ENCODE measurements around the gene GSTA3. TPM values are rescaled to one million over a fixed set of nuclear protein-coding genes. Genes with fewer than 3 reads are reported as not detected.
"Not testable (repeated sequence)": the region's sequence is repeated elsewhere in the genome, so short reads cannot be mapped to it uniquely, and the experiment has no call there.

GSTA3 gene
- total RNA-seq, 3 donors from 2014 or later, result not detected

- Histone ChIP-seq H3K9me3 (no peaks in the 10 kb centered on the region), H3K4me1 (ENCODE audit: low read depth) (no peaks in the 10 kb centered on the region), H3K36me3 (ENCODE audit: low read depth) (no peaks in the 10 kb centered on the region), H3K4me3 (no peak overlapping the region)
- intact Hi-C loops (cut with DNase I, micrococcal nuclease), result no loop called here
- TF ChIP-seq CTCF (IDR thresholded peaks at IDR 0.05), result no peak
- ATAC-seq (no peak), DNase-seq (no peak)
Observed at GRCh38 chr6:52858416-52858815, 51.1 kb downstream of the GSTA3 start.

GRCh38 chr6:52856137-52856536, 53.4 kb downstream of the GSTA3 start:
- H3K4me3 ChIP-seq; ATAC-seq; intact Hi-C loops (cut with DNase I, micrococcal nuclease); H3K4me1 ChIP-seq (ENCODE audit: low read depth); H3K9me3 ChIP-seq; H3K36me3 ChIP-seq (ENCODE audit: low read depth): not testable (repeated sequence)
- DNase-seq, result peak in 2 of 3 donors; percentile 38 to 46

- H3K36me3 ChIP-seq (ENCODE audit: low read depth), result no peaks in the 10 kb centered on the region
Observed at GRCh38 chr6:52849137-52849536, 60.4 kb downstream of the GSTA3 start.

More at GRCh38 chr6:52849137-52849536, 60.4 kb downstream of the GSTA3 start:
- H3K9me3 ChIP-seq, result no peaks in the 10 kb centered on the region
- ATAC-seq, result no peak
- no peak overlapping the region for H3K4me3 ChIP-seq
- no peaks in the 10 kb centered on the region for H3K4me1 ChIP-seq (ENCODE audit: low read depth)
- DNase-seq, result no peak
- no peak for TF ChIP-seq CTCF (IDR thresholded peaks at IDR 0.05)
- intact Hi-C loops (cut with DNase I, micrococcal nuclease), result no loop called here

Other genes starting within 250 kb of the GSTA3 start
- gene TMEM14A, start 238.6 kb downstream of the GSTA3 start, total RNA-seq, result 10 to 100 TPM; 14.1 to 18.5 (median 17.7) TPM
- gene GSTA2, start 146.2 kb downstream of the GSTA3 start, total RNA-seq, result under 1 TPM in 2 of 3 donors, not detected in 1; 0.27 to 0.29 TPM
- 1 to 10 TPM in 2 of 3 donors, under 1 TPM in 1; 0.89 to 4.1 (median 1.1) TPM for gene GSTA1, start 105.9 kb downstream of the GSTA3 start, total RNA-seq
- gene GSTA5, start 68.9 kb downstream of the GSTA3 start, total RNA-seq, result not detected
- gene GSTA4, start 85.6 kb upstream of the GSTA3 start, total RNA-seq, result 10 to 100 TPM in 2 of 3 donors, 1 to 10 TPM in 1; 8.3 to 15.5 (median 14.7) TPM
- 10 to 100 TPM; 17.6 to 23.3 (median 18.7) TPM for gene CILK1, start 152.1 kb upstream of the GSTA3 start, total RNA-seq
- gene FBXO9, start 155.7 kb upstream of the GSTA3 start, total RNA-seq, result 100 to 1,000 TPM in 1 of 3 donors, 10 to 100 TPM in 2; 80.3 to 100 (median 80.4) TPM
- not detected for gene GCM1, start 239.1 kb upstream of the GSTA3 start, total RNA-seq

Data from mucosa of descending colon (tissue), 3 donors.